HepG2 (cell line): ENCODE results near the gene CHRNG.

ENCODE experiments used
- CBX1 ChIP-seq: IDR thresholded peaks from one replicate; pipeline ENCODE4 v1.6.1; 2016; ENCODE audit warnings: antibody characterized with exemption, low read depth
- CTCF ChIP-seq: sonication (generic); formaldehyde crosslinking; IDR thresholded peaks from 2 replicates; pipeline ENCODE4 v1.5.0; 2020; ENCODE audit warnings: mild to moderate bottlenecking, missing genetic modification reagents, moderate library complexity
- JUN ChIP-seq: sonication (generic); formaldehyde crosslinking; IDR thresholded peaks from 2 replicates; pipeline ENCODE4 v1.4.0; 2020; ENCODE audit warnings: mild to moderate bottlenecking, missing genetic modification reagents
- POLR2A ChIP-seq, 2 experiments: IDR thresholded peaks; 2 replicates each; pipeline ENCODE4 v1.6.1; 2011; ENCODE audit warnings: low read depth in 2 of 2, low read length in 2 of 2, mild to moderate bottlenecking in 1 of 2, moderate library complexity in 1 of 2; ENCODE audit not compliant: insufficient read depth in 1 of 2
- ZBTB7A ChIP-seq: sonication (generic); formaldehyde crosslinking; IDR thresholded peaks from 2 replicates; pipeline ENCODE4 v1.8.0; 2022; ENCODE audit warnings: mild to moderate bottlenecking, missing genetic modification reagents

GRCh38 chr2:232556426-232556825 is 16.9 kb downstream of the CHRNG start:
- TF ChIP-seq POLR2A (IDR thresholded peaks at IDR 0.05; ENCODE audit: insufficient read depth in 1 of 2, low read depth in 2 of 2, low read length in 2 of 2), result no peak
- no peak for TF ChIP-seq CTCF (CRISPR knock-in tag)
- no peak for TF ChIP-seq ZBTB7A (CRISPR knock-in tag)
- no peak for TF ChIP-seq JUN (CRISPR knock-in tag)
- TF ChIP-seq CBX1, result no peak
